Hepatocyte (in vitro differentiated cells): Measurements from ENCODE around the gene POT1. TPM values are rescaled to one million over a fixed set of nuclear protein-coding genes. Genes with fewer than 3 reads are reported as not detected.

ENCODE experiments used
- DNase-seq: peaks from one replicate; pipeline ENCODE4 v3.0.0-alpha.2; 2016; ENCODE audit warnings: low spot score
- H2AFZ ChIP-seq: fragments of 200-600 bp; sonication (generic); 2 replicates; pipeline ENCODE4 v1.6.0; 2016; ENCODE audit warnings: antibody characterized with exemption, mild to moderate bottlenecking
- H3K27ac ChIP-seq: fragments of 200-600 bp; sonication (generic); 2 replicates; pipeline ENCODE4 v1.5.1; 2016; ENCODE audit warnings: mild to moderate bottlenecking
- H3K27me3 ChIP-seq: fragments of 200-600 bp; sonication (generic); 2 replicates; pipeline ENCODE4 v1.6.1; 2016
- H3K36me3 ChIP-seq: fragments of 200-600 bp; sonication (generic); replicated peaks from 2 replicates; pipeline ENCODE4 v1.5.1; 2016; ENCODE audit warnings: low read depth; ENCODE audit not compliant: insufficient read depth
- H3K4me1 ChIP-seq: fragments of 200-600 bp; sonication (generic); 2 replicates; pipeline ENCODE4 v1.5.1; 2016; ENCODE audit warnings: mild to moderate bottlenecking, moderate library complexity; ENCODE audit not compliant: insufficient read depth
- H3K4me2 ChIP-seq: fragments of 200-600 bp; sonication (generic); 2 replicates; pipeline ENCODE4 v1.6.0; 2016
- H3K4me3 ChIP-seq: fragments of 200-600 bp; sonication (generic); 2 replicates; pipeline ENCODE4 v1.5.1; 2016; ENCODE audit warnings: mild to moderate bottlenecking
- H3K79me2 ChIP-seq: fragments of 200-600 bp; sonication (generic); 2 replicates; pipeline ENCODE4 v1.6.0; 2017; ENCODE audit warnings: mild to moderate bottlenecking
- H3K9me2 ChIP-seq: fragments of 200-600 bp; sonication (generic); replicated peaks from 2 replicates; pipeline ENCODE4 v1.6.0; 2017; ENCODE audit warnings: mild to moderate bottlenecking; ENCODE audit not compliant: insufficient read depth
- H3K9me3 ChIP-seq: fragments of 200-600 bp; sonication (generic); 2 replicates; pipeline ENCODE4 v1.5.1; 2016; ENCODE audit warnings: low read depth, mild to moderate bottlenecking
- H4K20me1 ChIP-seq: fragments of 200-600 bp; sonication (generic); 2 replicates; pipeline ENCODE4 v1.6.0; 2016; ENCODE audit warnings: mild to moderate bottlenecking; ENCODE audit not compliant: insufficient read depth, poor library complexity, severe bottlenecking
- EZH2 ChIP-seq: fragments of 200-600 bp; sonication (generic); IDR thresholded peaks from 2 replicates; pipeline ENCODE4 v1.6.1; 2016; ENCODE audit warnings: antibody characterized with exemption, mild to moderate bottlenecking, borderline replicate concordance
- EZH2phosphoT487 ChIP-seq: fragments of 200-600 bp; sonication (generic); IDR thresholded peaks from one replicate; pipeline ENCODE4 v1.6.1; 2018; ENCODE audit warnings: antibody characterized with exemption, mild to moderate bottlenecking, low read depth, moderate library complexity; ENCODE audit not compliant: unreplicated experiment, severe bottlenecking
- WGBS: methylation state at CpG from one replicate; pipeline ENCODE4 v1.1.6; 2016; ENCODE audit warnings: low lambda C conversion rate; ENCODE audit errors: missing lambda C conversion rate; 5-methylcytosine and 5-hydroxymethylcytosine counted together
- polyA plus RNA-seq: library from polyadenylated mRNA; unstranded; fragments of >200 nt; fragmentation: Nextera tagmentation; extraction: Ambion mirVana; gene quantifications from 2 replicates; pipeline ENCODE4 v1.2.1, GENCODE V29; 2016
- total RNA-seq: library from RNA; depleted of rRNA; stranded (reverse); fragments of >200 nt; gene quantifications from 2 replicates; pipeline ENCODE4 v1.2.3, GENCODE V29; 2014
- TF ChIP-seq, protein P1 (sequence below): fragments of 200-600 bp; sonication (generic); IDR thresholded peaks from 2 replicates; pipeline ENCODE4 v1.5.1; 2016; ENCODE audit warnings: antibody characterized with exemption, mild to moderate bottlenecking; ENCODE audit not compliant: poor library complexity

Gene POT1
- total and polyA plus RNA-seq, 2 experiments from 2014 or later = 7.8 to 21.2 TPM

GRCh38 chr7:124909808-124910207, 19.8 kb downstream of the POT1 start:
- WGBS = 48% methylated on average over 1 of the region's 1 CpG
- no peak overlapping the region for H3K27ac ChIP-seq
- TF ChIP-seq EZH2phosphoT487 = no peak
- no peak for TF ChIP-seq EZH2
- TF ChIP-seq, protein P1, sequence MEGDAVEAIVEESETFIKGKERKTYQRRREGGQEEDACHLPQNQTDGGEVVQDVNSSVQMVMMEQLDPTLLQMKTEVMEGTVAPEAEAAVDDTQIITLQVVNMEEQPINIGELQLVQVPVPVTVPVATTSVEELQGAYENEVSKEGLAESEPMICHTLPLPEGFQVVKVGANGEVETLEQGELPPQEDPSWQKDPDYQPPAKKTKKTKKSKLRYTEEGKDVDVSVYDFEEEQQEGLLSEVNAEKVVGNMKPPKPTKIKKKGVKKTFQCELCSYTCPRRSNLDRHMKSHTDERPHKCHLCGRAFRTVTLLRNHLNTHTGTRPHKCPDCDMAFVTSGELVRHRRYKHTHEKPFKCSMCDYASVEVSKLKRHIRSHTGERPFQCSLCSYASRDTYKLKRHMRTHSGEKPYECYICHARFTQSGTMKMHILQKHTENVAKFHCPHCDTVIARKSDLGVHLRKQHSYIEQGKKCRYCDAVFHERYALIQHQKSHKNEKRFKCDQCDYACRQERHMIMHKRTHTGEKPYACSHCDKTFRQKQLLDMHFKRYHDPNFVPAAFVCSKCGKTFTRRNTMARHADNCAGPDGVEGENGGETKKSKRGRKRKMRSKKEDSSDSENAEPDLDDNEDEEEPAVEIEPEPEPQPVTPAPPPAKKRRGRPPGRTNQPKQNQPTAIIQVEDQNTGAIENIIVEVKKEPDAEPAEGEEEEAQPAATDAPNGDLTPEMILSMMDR = no peak
- no peaks in the 10 kb centered on the region for H3K27me3 ChIP-seq
- no peaks in the 10 kb centered on the region for H3K9me2 ChIP-seq
- no peaks in the 10 kb centered on the region for H3K36me3 ChIP-seq
- peaks cover 7% of the 10 kb centered on the region for H3K79me2 ChIP-seq
- no peak overlapping the region for H3K4me2 ChIP-seq
- DNase-seq = no peak
- no peaks in the 10 kb centered on the region for H3K9me3 ChIP-seq
- no peaks in the 10 kb centered on the region for H3K4me1 ChIP-seq
- no peaks in the 10 kb centered on the region for H4K20me1 ChIP-seq
- no peak overlapping the region for H2AFZ ChIP-seq
- no peak overlapping the region for H3K4me3 ChIP-seq

- H3K79me2 ChIP-seq = peaks cover 7% of the 10 kb centered on the region
- no peak overlapping the region for H3K4me3 ChIP-seq
- H3K27me3 ChIP-seq = no peaks in the 10 kb centered on the region
- H3K9me2 ChIP-seq = no peaks in the 10 kb centered on the region
- DNase-seq = no peak
- H3K27ac ChIP-seq = no peak overlapping the region
- H3K36me3 ChIP-seq = no peaks in the 10 kb centered on the region
- no peaks in the 10 kb centered on the region for H3K9me3 ChIP-seq
- TF ChIP-seq, protein P1 = no peak
- TF ChIP-seq EZH2 (no peak), EZH2phosphoT487 (no peak)
- no peaks in the 10 kb centered on the region for H4K20me1 ChIP-seq
- H3K4me1 ChIP-seq = no peaks in the 10 kb centered on the region
- H3K4me2 ChIP-seq = no peak overlapping the region
- no peak overlapping the region for H2AFZ ChIP-seq
These were observed 21.4 kb downstream of the POT1 start for GRCh38 chr7:124908259-124908658.

GRCh38 chr7:124907490-124907889, 22.1 kb downstream of the POT1 start:
- no peak for DNase-seq

More at GRCh38 chr7:124907490-124907889, 22.1 kb downstream of the POT1 start:
- no peaks in the 10 kb centered on the region for H3K4me1 ChIP-seq
- H3K36me3 ChIP-seq = no peaks in the 10 kb centered on the region
- no peak overlapping the region for H3K27ac ChIP-seq
- no peaks in the 10 kb centered on the region for H3K9me3 ChIP-seq
- H3K4me2 ChIP-seq = no peak overlapping the region
- H2AFZ ChIP-seq = no peak overlapping the region
- H4K20me1 ChIP-seq = no peaks in the 10 kb centered on the region
- 84% methylated on average over 1 of the region's 1 CpG for WGBS
- no peaks in the 10 kb centered on the region for H3K27me3 ChIP-seq
- H3K79me2 ChIP-seq = peaks cover 7% of the 10 kb centered on the region
- no peak overlapping the region for H3K4me3 ChIP-seq
- no peaks in the 10 kb centered on the region for H3K9me2 ChIP-seq
- TF ChIP-seq EZH2 (no peak), EZH2phosphoT487 (no peak)
- TF ChIP-seq, protein P1 = no peak
